Naive thymus-derived CD4-positive, alpha-beta T cell (primary cell): Measurements from ENCODE around the gene PRX. TPM values are rescaled to one million over a fixed set of nuclear protein-coding genes. Genes with fewer than 3 reads are reported as not detected.

ENCODE experiments used
- ATAC-seq: fragments of 150-1000 bp; cut with Tn5 transposase; 2 replicates; pipeline ENCODE4 v1.10.0; 2021; ENCODE audit warnings: mild to moderate bottlenecking, moderate library complexity
- CTCF ChIA-PET: fragments of 350-600 bp; sonication (Branson Sonifier 250); formaldehyde crosslinking; loops from one replicate; lab custom pipeline; 2021; ENCODE audit warnings: antibody characterized with exemption; lab: Charles Lee
- POLR2A ChIA-PET: fragments of 350-600 bp; sonication (Branson Sonifier 250); formaldehyde crosslinking; loops from one replicate; lab custom pipeline; 2021; ENCODE audit warnings: antibody characterized with exemption, inconsistent platforms; lab: Charles Lee
- DNase-seq, 9 donors: peaks; one replicate each; pipeline versions ENCODE4 v3.0.0 to v3.0.0-alpha.2; 2020 to 2022; ENCODE audit warnings: mixed read lengths in 1 of 9
- H3K27ac ChIP-seq: one replicate; pipeline ENCODE4 v1.7.0; 2013; ENCODE audit warnings: mild to moderate bottlenecking, low read depth, low read length, moderate library complexity
- H3K27me3 ChIP-seq, 2 donors: one replicate each; pipeline ENCODE4 v1.7.0; 2013; ENCODE audit warnings: low read length in 2 of 2, mild to moderate bottlenecking in 2 of 2, moderate library complexity in 2 of 2; ENCODE audit not compliant: control insufficient read depth in 2 of 2, insufficient read depth in 2 of 2
- H3K36me3 ChIP-seq, 3 experiments: 1 replicate in 2 of 3; 2 replicates in 1 of 3; pipeline ENCODE4 v1.7.0; 2013; ENCODE audit warnings: low read length in 3 of 3, mild to moderate bottlenecking in 3 of 3, moderate library complexity in 1 of 3; ENCODE audit not compliant: insufficient read depth in 3 of 3, control insufficient read depth in 2 of 3
- H3K4me1 ChIP-seq, 2 donors: one replicate each; pipeline ENCODE4 v1.7.0; 2013; ENCODE audit warnings: low read length in 2 of 2, mild to moderate bottlenecking in 2 of 2, moderate library complexity in 1 of 2; ENCODE audit not compliant: control insufficient read depth in 2 of 2, insufficient read depth in 2 of 2
- H3K4me3 ChIP-seq: 2 replicates; pipeline ENCODE4 v1.7.0; 2013; ENCODE audit warnings: mild to moderate bottlenecking, low read length
- H3K9me3 ChIP-seq, 3 experiments: 1 replicate in 2 of 3; 2 replicates in 1 of 3; pipeline ENCODE4 v1.7.0; 2013; ENCODE audit warnings: low read length in 3 of 3; ENCODE audit not compliant: control insufficient read depth in 2 of 3
- H3K27ac Mint-ChIP-seq, 9 donors: one replicate each; pipeline ENCODE4 v1.8.0; 2020 to 2022; ENCODE audit warnings: mixed read lengths in 9 of 9, mild to moderate bottlenecking in 8 of 9, moderate library complexity in 5 of 9, inconsistent platforms in 2 of 9
- H3K27me3 Mint-ChIP-seq, 5 donors: one replicate each; pipeline ENCODE4 v1.8.0; 2021 to 2022; ENCODE audit warnings: mixed read lengths in 5 of 5, mild to moderate bottlenecking in 1 of 5
- H3K36me3 Mint-ChIP-seq, 5 donors: one replicate each; pipeline ENCODE4 v1.8.0; 2020 to 2022; ENCODE audit warnings: mixed read lengths in 5 of 5, mild to moderate bottlenecking in 3 of 5, inconsistent platforms in 1 of 5
- H3K4me1 Mint-ChIP-seq, 7 donors: one replicate each; pipeline ENCODE4 v1.8.0; 2020 to 2022; ENCODE audit warnings: mixed read lengths in 7 of 7, mild to moderate bottlenecking in 3 of 7, inconsistent platforms in 1 of 7
- H3K4me3 Mint-ChIP-seq, 10 donors: one replicate each; pipeline ENCODE4 v1.8.0; 2020 to 2022; ENCODE audit warnings: mild to moderate bottlenecking in 10 of 10, mixed read lengths in 10 of 10, moderate library complexity in 6 of 10, inconsistent platforms in 2 of 10
- H3K9me3 Mint-ChIP-seq, 11 donors: one replicate each; pipeline ENCODE4 v1.8.0; 2020 to 2022; ENCODE audit warnings: mixed read lengths in 11 of 11, mild to moderate bottlenecking in 4 of 11, inconsistent platforms in 1 of 11, moderate library complexity in 1 of 11
- intact Hi-C, 2 donors: fragments of 100-400 bp; cut with micrococcal nuclease; formaldehyde crosslinking; loops; one replicate each; pipeline ENCODE4 v1.15.1; 2023
- polyA plus RNA-seq, 2 donors: library from polyadenylated mRNA; unstranded; fragments of 300-500 nt; fragmentation: Illumina TruSeq; gene quantifications; one replicate each; pipeline ENCODE4 v1.2.3, GENCODE V29; 2021
- total RNA-seq, 6 experiments: library from RNA in 5 of 6; stranded (reverse) in 5 of 6; gene quantifications; 1 replicate in 5 of 6; 2 replicates in 1 of 6; pipeline ENCODE4 v1.2.3 and lab custom pipeline; 2021 to 2026

Gene PRX
- total and polyA plus RNA-seq, 7 experiments from 2014 or later, result 0.14 to 4.0 (median 1.9) TPM

GRCh38 chr19:40365613-40366401 lies 47.4 kb downstream of the PRX start:
- POLR2A ChIA-PET, result no interaction called here
- peak; percentile 75 for ATAC-seq
- H3K27ac ChIP-seq, result no peak overlapping the region
- no peaks in the 10 kb centered on the region for H3K9me3 ChIP-seq
- intact Hi-C loops, result no loop called here
- Mint-ChIP-seq H3K36me3 (peaks cover 3 to 30% (median 13%) of the 10 kb centered on the region in 5 donors), H3K4me3 (peak overlapping the region in 8 of 10 donors; percentile 25 to 73 (median 54)), H3K27me3 (no peaks in the 10 kb centered on the region), H3K4me1 (peaks cover 10 to 28% (median 16%) of the 10 kb centered on the region in 7 donors), H3K27ac (peak overlapping the region in 3 of 9 donors; percentile 21 to 44 (median 36)), H3K9me3 (peaks cover 0 to 2% (median 0%) of the 10 kb centered on the region in 11 donors)
- H3K36me3 ChIP-seq, result peaks cover 0 to 44% (median 0%) of the 10 kb centered on the region in 3 experiments
- no peaks in the 10 kb centered on the region for H3K4me1 ChIP-seq
- no peak overlapping the region for H3K4me3 ChIP-seq
- H3K27me3 ChIP-seq, result no peaks in the 10 kb centered on the region
- DNase-seq, result peak in 3 of 9 donors; percentile 14 to 62 (median 14)
- CTCF ChIA-PET, result interaction anchor here (0.6 kb wide), 1 partner anchor 1644 kb away, joined by 3 read pairs; no protein-coding TSS in a partner anchor

GRCh38 chr19:40365010-40365409 lies 48.2 kb downstream of the PRX start:
- Histone ChIP-seq H3K36me3 (peaks cover 0 to 36% (median 0%) of the 10 kb centered on the region in 3 experiments), H3K4me3 (no peak overlapping the region), H3K27ac (no peak overlapping the region), H3K27me3 (no peaks in the 10 kb centered on the region), H3K9me3 (no peaks in the 10 kb centered on the region), H3K4me1 (no peaks in the 10 kb centered on the region)
- peaks cover 0 to 24% (median 8%) of the 10 kb centered on the region in 5 donors for H3K36me3 Mint-ChIP-seq
- intact Hi-C loops, result no loop called here
- ATAC-seq (no peak), DNase-seq (no peak)
- ChIA-PET CTCF (interaction anchor here (0.6 kb wide), 1 partner anchor 1645 kb away, joined by 3 read pairs; no protein-coding TSS in a partner anchor), POLR2A (no interaction called here)
- peaks cover 11 to 29% (median 17%) of the 10 kb centered on the region in 7 donors for H3K4me1 Mint-ChIP-seq
- H3K9me3 Mint-ChIP-seq, result peaks cover 0 to 2% (median 0%) of the 10 kb centered on the region in 11 donors
- peak overlapping the region; percentile 12 to 73 (median 58) for H3K4me3 Mint-ChIP-seq
- H3K27me3 Mint-ChIP-seq, result no peaks in the 10 kb centered on the region
- H3K27ac Mint-ChIP-seq, result peak overlapping the region in 6 of 9 donors; percentile 21 to 59 (median 38)

- Mint-ChIP-seq H3K27ac (peak overlapping the region in 3 of 9 donors; percentile 17 to 55 (median 32)), H3K27me3 (no peaks in the 10 kb centered on the region), H3K36me3 (peaks cover 0 to 26% (median 11%) of the 10 kb centered on the region in 5 donors), H3K4me1 (peaks cover 13 to 34% (median 17%) of the 10 kb centered on the region in 7 donors), H3K9me3 (peaks cover 0 to 2% (median 0%) of the 10 kb centered on the region in 11 donors), H3K4me3 (no peak overlapping the region)
- ATAC-seq, result no peak
- H3K27me3 ChIP-seq, result no peaks in the 10 kb centered on the region
- no peaks in the 10 kb centered on the region for H3K4me1 ChIP-seq
- ChIA-PET POLR2A (no interaction called here), CTCF (no interaction called here)
- peaks cover 0 to 18% (median 0%) of the 10 kb centered on the region in 3 experiments for H3K36me3 ChIP-seq
- H3K9me3 ChIP-seq, result no peaks in the 10 kb centered on the region
- H3K27ac ChIP-seq, result no peak overlapping the region
- no peak for DNase-seq
- no peak overlapping the region for H3K4me3 ChIP-seq
- intact Hi-C loops, result no loop called here
Observed at GRCh38 chr19:40363069-40363468, 50.1 kb downstream of the PRX start.

- Histone ChIP-seq H3K4me1 (no peaks in the 10 kb centered on the region), H3K4me3 (no peak overlapping the region), H3K36me3 (peaks cover 0 to 9% (median 0%) of the 10 kb centered on the region in 3 experiments), H3K9me3 (no peaks in the 10 kb centered on the region), H3K27me3 (no peaks in the 10 kb centered on the region), H3K27ac (no peak overlapping the region)
- peaks cover 15 to 38% (median 23%) of the 10 kb centered on the region in 7 donors for H3K4me1 Mint-ChIP-seq
- POLR2A ChIA-PET, result no interaction called here
- H3K9me3 Mint-ChIP-seq, result peaks cover 0 to 2% (median 0%) of the 10 kb centered on the region in 11 donors
- H3K36me3 Mint-ChIP-seq, result peaks cover 0 to 18% (median 11%) of the 10 kb centered on the region in 5 donors
- H3K4me3 Mint-ChIP-seq, result no peak overlapping the region
- no peaks in the 10 kb centered on the region for H3K27me3 Mint-ChIP-seq
- CTCF ChIA-PET, result no interaction called here
- no peak overlapping the region for H3K27ac Mint-ChIP-seq
- DNase-seq (no peak), ATAC-seq (no peak)
- intact Hi-C loops, result no loop called here
Observed at GRCh38 chr19:40362160-40362559, 51.0 kb downstream of the PRX start.

DNA sequence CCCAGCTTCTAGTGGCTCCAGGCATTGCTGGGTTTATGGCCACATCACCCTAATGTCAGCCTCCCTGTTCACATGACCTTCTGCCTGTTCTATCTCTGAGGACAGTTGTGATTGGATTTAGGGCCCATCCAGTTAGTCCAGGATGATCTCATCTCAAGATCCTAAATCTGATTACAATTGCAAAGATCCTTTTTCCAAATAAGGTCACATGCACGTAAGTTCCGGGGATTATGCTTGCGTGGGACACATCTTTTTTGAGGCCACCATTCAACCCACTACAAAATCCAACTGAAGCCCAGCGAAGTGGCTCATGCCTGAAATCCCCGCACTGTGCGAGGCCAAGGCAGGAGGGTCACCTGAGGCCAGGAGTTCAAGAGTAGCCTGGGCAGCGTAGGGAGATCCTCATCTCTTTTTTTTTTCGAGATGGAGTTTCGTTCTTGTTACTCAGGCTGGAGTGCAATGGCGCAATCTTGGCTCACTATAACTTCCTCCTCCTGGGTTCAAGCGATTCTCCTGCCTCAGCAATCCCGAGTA lies 52.4 kb downstream of the PRX start:
- H3K27ac Mint-ChIP-seq, result no peak overlapping the region
- H3K27ac ChIP-seq, result no peak overlapping the region
- H3K27me3 ChIP-seq, result no peaks in the 10 kb centered on the region
- H3K9me3 ChIP-seq, result no peaks in the 10 kb centered on the region
- DNase-seq (no peak), ATAC-seq (peak; percentile 37)
- peaks cover 0 to 14% (median 7%) of the 10 kb centered on the region in 5 donors for H3K36me3 Mint-ChIP-seq
- no peaks in the 10 kb centered on the region for H3K27me3 Mint-ChIP-seq
- intact Hi-C loops, result no loop called here
- ChIA-PET POLR2A (no interaction called here), CTCF (no interaction called here)
- no peaks in the 10 kb centered on the region for H3K36me3 ChIP-seq
- H3K4me3 Mint-ChIP-seq, result no peak overlapping the region
- H3K9me3 Mint-ChIP-seq, result peaks cover 0 to 4% (median 0%) of the 10 kb centered on the region in 11 donors
- no peaks in the 10 kb centered on the region for H3K4me1 ChIP-seq
- no peak overlapping the region for H3K4me3 ChIP-seq
- peaks cover 22 to 42% (median 34%) of the 10 kb centered on the region in 7 donors for H3K4me1 Mint-ChIP-seq

DNA sequence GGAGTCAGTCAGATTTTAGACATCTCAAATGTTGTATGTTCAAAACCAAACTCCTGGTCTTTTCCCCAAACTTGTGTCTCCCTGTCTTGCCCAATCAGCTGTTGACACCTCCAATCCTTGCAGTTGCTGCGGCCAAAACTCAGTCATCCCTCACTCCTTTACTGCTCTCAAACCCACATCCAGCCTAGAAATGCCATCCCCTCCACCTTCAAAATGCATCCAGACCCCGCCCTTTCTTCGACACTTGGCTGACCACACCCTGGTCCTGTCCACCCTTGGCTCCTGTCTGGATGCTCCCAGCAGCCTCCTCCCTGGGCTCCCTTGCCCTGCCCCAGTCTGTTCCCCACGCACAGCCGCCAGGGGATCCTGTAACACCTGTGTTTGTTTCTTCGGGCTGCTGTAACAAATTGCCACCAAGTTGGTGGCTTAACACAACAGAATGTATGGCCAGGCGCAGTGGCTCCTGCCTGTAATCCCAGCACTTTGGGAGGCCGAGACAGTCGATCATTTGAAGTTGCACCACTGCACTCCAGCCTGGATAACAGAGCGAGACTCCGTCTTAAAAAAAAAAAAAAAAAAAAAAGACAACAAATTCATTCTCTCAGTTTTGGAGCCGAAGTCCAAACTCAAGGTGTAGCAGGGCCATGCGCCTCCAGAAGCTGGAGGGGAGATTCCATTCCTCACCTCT lies 53.0 kb downstream of the PRX start:
- H3K4me1 Mint-ChIP-seq, result peaks cover 23 to 40% (median 33%) of the 10 kb centered on the region in 7 donors
- ATAC-seq, result no peak
- Histone ChIP-seq H3K9me3 (no peaks in the 10 kb centered on the region), H3K4me1 (no peaks in the 10 kb centered on the region), H3K27me3 (no peaks in the 10 kb centered on the region), H3K36me3 (no peaks in the 10 kb centered on the region), H3K27ac (no peak overlapping the region), H3K4me3 (no peak overlapping the region)
- intact Hi-C loops, result no loop called here
- POLR2A ChIA-PET, result interaction anchor here (0.6 kb wide), 1 partner anchor 495 kb away, joined by 6 read pairs; no protein-coding TSS in a partner anchor
- H3K27me3 Mint-ChIP-seq, result no peaks in the 10 kb centered on the region
- DNase-seq, result no peak
- peak overlapping the region in 1 of 10 donors; percentile 55 for H3K4me3 Mint-ChIP-seq
- H3K27ac Mint-ChIP-seq, result no peak overlapping the region
- CTCF ChIA-PET, result no interaction called here
- peaks cover 0 to 4% (median 0%) of the 10 kb centered on the region in 11 donors for H3K9me3 Mint-ChIP-seq
- H3K36me3 Mint-ChIP-seq, result peaks cover 0 to 14% (median 6%) of the 10 kb centered on the region in 5 donors
